HepG2 (cell line): ENCODE results near the gene MIPEP. TPM values are rescaled to one million over a fixed set of nuclear protein-coding genes. Genes with fewer than 3 reads are reported as not detected.

Source experiments
- ATAC-seq: fragments of 200-7000 bp; cut with Tn5 transposase; 3 replicates; pipeline ENCODE4 v1.9.1; 2020; ENCODE audit warnings: mild to moderate bottlenecking, moderate library complexity
- BruUV-seq: library from RNA; stranded (reverse); fragments of 400-500 nt; replicated peaks from 2 replicates; lab custom pipeline; 2021; lab: Mats Ljungman, UMichigan
- CTCF ChIA-PET: fragments of 300-600 bp; formaldehyde crosslinking; extraction: SDS; loops from one replicate; lab custom pipeline; 2021; ENCODE audit warnings: low total read pairs, inconsistent platforms, low intra/inter-chr PET ratio; lab: Yijun Ruan, JAX
- POLR2A ChIA-PET: fragments of 350-600 bp; sonication (Branson Sonifier 250); formaldehyde crosslinking; loops from one replicate; lab custom pipeline; 2020; ENCODE audit warnings: antibody characterized with exemption, inconsistent platforms; lab: Yijun Ruan, JAX
- DNase-seq: peaks from one replicate; pipeline ENCODE4 v3.0.0-alpha.2; 2015; ENCODE audit warnings: low spot score
- FAIRE-seq: peaks from 3 replicates; lab custom pipeline; 2011; peaks lifted over from hg19 to GRCh38; lab: Jason Lieb, UNC
- H2AFZ ChIP-seq: one replicate; pipeline ENCODE4 v1.6.1; 2011; ENCODE audit warnings: low read length, inconsistent platforms
- H3K27ac ChIP-seq: fragments of 300-600 bp; 3 replicates; pipeline ENCODE4 v1.8.0; 2011; ENCODE audit warnings: mixed run types, mild to moderate bottlenecking, mixed read lengths, low read length, inconsistent platforms; ENCODE audit not compliant: insufficient read depth; ENCODE audit errors: extremely low read length
- H3K27me3 ChIP-seq, 2 experiments: fragments of 200-600 bp in 1 of 2; 2 replicates in 1 of 2; 3 replicates in 1 of 2; pipeline versions ENCODE4 v1.6.0 to v1.8.0; 2011; ENCODE audit warnings: low read length in 2 of 2, mild to moderate bottlenecking in 2 of 2, moderate library complexity in 2 of 2, inconsistent platforms in 1 of 2; ENCODE audit not compliant: insufficient read depth in 2 of 2, control insufficient read depth in 1 of 2
- H3K36me3 ChIP-seq, 2 experiments: fragments of 200-600 bp in 1 of 2; replicated peaks in 1 of 2; 2 replicates in 1 of 2; 3 replicates in 1 of 2; pipeline versions ENCODE4 v1.5.1 to v1.8.0; 2011; ENCODE audit warnings: low read length in 2 of 2, inconsistent platforms in 1 of 2; ENCODE audit not compliant: insufficient read depth in 2 of 2, control insufficient read depth in 1 of 2
- H3K4me1 ChIP-seq: 2 replicates; pipeline ENCODE4 v1.5.1; 2012; ENCODE audit warnings: low read length, inconsistent platforms; ENCODE audit not compliant: insufficient read depth
- H3K4me2 ChIP-seq: 2 replicates; pipeline ENCODE4 v1.6.0; 2011; ENCODE audit warnings: low read depth, low read length, inconsistent platforms
- H3K4me3 ChIP-seq, 3 experiments: fragments of 200-600 bp in 1 of 3; sonication (generic), shearing (Covaris generic) in 1 of 3; replicated peaks in 1 of 3; 2 replicates each; pipeline ENCODE4 v1.5.1; 2011 to 2016; ENCODE audit warnings: low read length in 3 of 3, inconsistent platforms in 2 of 3, low read depth in 2 of 3, mild to moderate bottlenecking in 2 of 3, control low read depth in 1 of 3, mixed read lengths in 1 of 3; ENCODE audit not compliant: insufficient read depth in 1 of 3
- H3K79me2 ChIP-seq: one replicate; pipeline ENCODE4 v1.6.1; 2011; ENCODE audit warnings: low read length, inconsistent platforms; ENCODE audit not compliant: insufficient read depth
- H3K9ac ChIP-seq: 2 replicates; pipeline ENCODE4 v1.6.0; 2011; ENCODE audit warnings: mild to moderate bottlenecking, low read depth, low read length, inconsistent platforms; ENCODE audit not compliant: insufficient read depth
- H3K9me3 ChIP-seq: 2 replicates; pipeline ENCODE4 v1.5.1; 2012; ENCODE audit warnings: mild to moderate bottlenecking, low read length
- H4K20me1 ChIP-seq: 2 replicates; pipeline ENCODE4 v1.6.0; 2011; ENCODE audit warnings: inconsistent platforms, mild to moderate bottlenecking, low read length, moderate library complexity; ENCODE audit not compliant: insufficient read depth
- ASH2L ChIP-seq: fragments of 300-600, 200-600 bp; sonication (generic); IDR thresholded peaks from 2 replicates; pipeline ENCODE4 v1.7.0; 2017; ENCODE audit warnings: low read depth, mild to moderate bottlenecking, moderate library complexity, mixed read lengths, low read length; ENCODE audit not compliant: insufficient read length
- ZKSCAN8 ChIP-seq: IDR thresholded peaks from 2 replicates; pipeline ENCODE4 v1.6.1; 2016; ENCODE audit warnings: borderline replicate concordance, missing genetic modification reagents, missing compliant biosample characterization
- WGBS: methylation state at CpG from one replicate; pipeline ENCODE4 v1.1.6; 2017; ENCODE audit warnings: low lambda C conversion rate; 5-methylcytosine and 5-hydroxymethylcytosine counted together
- in situ Hi-C: cut with HindIII; loops from 2 replicates; pipeline ENCODE4 v1.10.0; 2017; ENCODE audit warnings: low pct_unique_long_range_greater_than_20kb; ENCODE audit not compliant: extremely low pct_ligation_motif_present
- intact Hi-C: fragments of 100-400 bp; cut with micrococcal nuclease; formaldehyde crosslinking; loops from one replicate; pipeline ENCODE4 v1.10.0; 2022; ENCODE audit not compliant: unreplicated experiment
- polyA plus RNA-seq, 8 experiments: library from polyadenylated mRNA; depleted of rRNA in 3 of 8; stranded (reverse) in 7 of 8; unstranded in 1 of 8; fragments of >200 nt; fragmentation: Illumina TruSeq in 4 of 8; extraction: Trizol in 4 of 8; gene quantifications; 2 replicates each; pipeline versions ENCODE4 v1.2.1 to v1.2.3, GENCODE V29; 2011 to 2016; ENCODE audit warnings: low read depth in 4 of 8, missing spikeins in 1 of 8, mixed read lengths in 1 of 8; ENCODE audit not compliant: insufficient read depth in 1 of 8
- total RNA-seq, 5 experiments: library from RNA; depleted of rRNA; stranded (reverse); fragments of >200 nt; fragmentation: Illumina TruSeq; extraction: Trizol; gene quantifications; 2 replicates each; pipeline ENCODE4 v1.2.3, GENCODE V29; 2016; ENCODE audit warnings: low read depth in 1 of 5
- TF ChIP-seq, protein P1 (sequence below), 2 experiments: fragments of 450-650 bp in 1 of 2; sonication (generic) in 1 of 2; formaldehyde crosslinking; IDR thresholded peaks; 2 replicates each; pipeline versions ENCODE4 v1.5.0 to v1.8.0; 2020 to 2022; ENCODE audit warnings: mild to moderate bottlenecking in 1 of 2, missing genetic modification reagents in 1 of 2
- TF ChIP-seq, protein P2 (sequence below): sonication (generic); formaldehyde crosslinking; IDR thresholded peaks from 2 replicates; pipeline ENCODE4 v1.4.0; 2020; ENCODE audit warnings: missing genetic modification reagents, mild to moderate bottlenecking, borderline replicate concordance
- TF ChIP-seq, protein P3 (sequence below): sonication (generic); formaldehyde crosslinking; IDR thresholded peaks from 2 replicates; pipeline ENCODE4 v1.5.1; 2020; ENCODE audit warnings: missing genetic modification reagents, mild to moderate bottlenecking, borderline replicate concordance

MIPEP gene
- total and polyA plus RNA-seq, 2 of the 13 experiments (the other 11 are each of a cell fraction or from before 2014, with no cell fraction given): 9.3 to 24.1 TPM

DNA sequence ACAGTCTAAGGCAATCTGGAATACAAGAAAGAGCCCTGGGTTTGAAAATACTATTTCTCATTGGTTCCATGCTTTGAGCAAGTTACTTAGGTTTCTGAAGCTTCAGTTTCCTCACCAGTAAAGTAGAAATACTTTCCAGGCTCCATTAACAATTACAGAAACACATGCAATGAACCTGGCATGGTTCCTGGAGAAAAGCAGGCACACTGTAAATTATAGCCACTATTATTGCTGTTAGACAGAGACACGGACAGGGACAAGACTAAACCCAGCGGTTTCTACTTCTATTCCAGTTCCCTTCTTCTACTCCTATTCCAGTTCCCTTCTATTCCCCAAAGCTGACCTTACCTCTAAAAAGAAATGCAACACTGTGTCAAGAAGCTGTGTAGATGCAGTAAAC is 41.2 kb downstream of the MIPEP start (continued):
- no peak for TF ChIP-seq ASH2L

DNA sequence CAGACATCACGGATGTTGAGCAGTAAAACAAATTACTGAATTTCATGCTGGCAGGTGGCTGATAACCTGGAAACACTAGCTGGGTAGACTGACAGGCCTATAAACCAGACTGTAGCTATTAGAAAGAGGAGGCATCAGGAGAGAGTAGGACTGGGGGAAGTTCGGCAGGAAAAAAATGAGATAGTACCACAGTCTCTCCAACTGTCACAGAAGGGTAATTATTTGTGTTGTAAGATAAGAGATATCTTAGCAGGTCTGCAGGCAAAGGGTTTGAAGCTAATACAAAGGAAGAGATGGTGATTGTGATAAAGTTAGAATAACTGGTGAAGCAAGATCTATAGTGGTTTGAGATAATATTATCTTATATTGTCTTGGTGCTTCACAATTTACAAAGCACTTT is 41.7 kb downstream of the MIPEP start:
- intact Hi-C loops: no loop called here
- no peak for TF ChIP-seq ZKSCAN8 (CRISPR knock-in tag)
- TF ChIP-seq, protein P1, sequence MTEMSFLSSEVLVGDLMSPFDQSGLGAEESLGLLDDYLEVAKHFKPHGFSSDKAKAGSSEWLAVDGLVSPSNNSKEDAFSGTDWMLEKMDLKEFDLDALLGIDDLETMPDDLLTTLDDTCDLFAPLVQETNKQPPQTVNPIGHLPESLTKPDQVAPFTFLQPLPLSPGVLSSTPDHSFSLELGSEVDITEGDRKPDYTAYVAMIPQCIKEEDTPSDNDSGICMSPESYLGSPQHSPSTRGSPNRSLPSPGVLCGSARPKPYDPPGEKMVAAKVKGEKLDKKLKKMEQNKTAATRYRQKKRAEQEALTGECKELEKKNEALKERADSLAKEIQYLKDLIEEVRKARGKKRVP (CRISPR knock-in tag; IDR thresholded peaks at IDR 0.05): no peak
- TF ChIP-seq, protein P2, sequence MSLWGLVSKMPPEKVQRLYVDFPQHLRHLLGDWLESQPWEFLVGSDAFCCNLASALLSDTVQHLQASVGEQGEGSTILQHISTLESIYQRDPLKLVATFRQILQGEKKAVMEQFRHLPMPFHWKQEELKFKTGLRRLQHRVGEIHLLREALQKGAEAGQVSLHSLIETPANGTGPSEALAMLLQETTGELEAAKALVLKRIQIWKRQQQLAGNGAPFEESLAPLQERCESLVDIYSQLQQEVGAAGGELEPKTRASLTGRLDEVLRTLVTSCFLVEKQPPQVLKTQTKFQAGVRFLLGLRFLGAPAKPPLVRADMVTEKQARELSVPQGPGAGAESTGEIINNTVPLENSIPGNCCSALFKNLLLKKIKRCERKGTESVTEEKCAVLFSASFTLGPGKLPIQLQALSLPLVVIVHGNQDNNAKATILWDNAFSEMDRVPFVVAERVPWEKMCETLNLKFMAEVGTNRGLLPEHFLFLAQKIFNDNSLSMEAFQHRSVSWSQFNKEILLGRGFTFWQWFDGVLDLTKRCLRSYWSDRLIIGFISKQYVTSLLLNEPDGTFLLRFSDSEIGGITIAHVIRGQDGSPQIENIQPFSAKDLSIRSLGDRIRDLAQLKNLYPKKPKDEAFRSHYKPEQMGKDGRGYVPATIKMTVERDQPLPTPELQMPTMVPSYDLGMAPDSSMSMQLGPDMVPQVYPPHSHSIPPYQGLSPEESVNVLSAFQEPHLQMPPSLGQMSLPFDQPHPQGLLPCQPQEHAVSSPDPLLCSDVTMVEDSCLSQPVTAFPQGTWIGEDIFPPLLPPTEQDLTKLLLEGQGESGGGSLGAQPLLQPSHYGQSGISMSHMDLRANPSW: no peak
- TF ChIP-seq, protein P3, sequence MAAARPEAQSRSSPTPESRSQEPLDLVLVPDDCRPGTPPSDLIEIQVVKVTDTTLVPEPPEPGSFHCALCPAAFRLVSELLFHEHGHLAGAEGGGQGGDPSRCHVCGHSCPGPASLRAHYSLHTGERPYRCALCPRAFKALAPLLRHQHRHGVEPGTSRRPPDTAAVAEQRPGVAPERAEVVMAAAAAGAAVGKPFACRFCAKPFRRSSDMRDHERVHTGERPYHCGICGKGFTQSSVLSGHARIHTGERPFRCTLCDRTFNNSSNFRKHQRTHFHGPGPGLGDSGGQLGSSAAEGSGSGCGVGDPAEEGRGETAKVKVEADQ (CRISPR knock-in tag): no peak
- Histone ChIP-seq H3K9me3 (no peaks in the 10 kb centered on the region), H3K4me2 (no peak overlapping the region), H4K20me1 (no peaks in the 10 kb centered on the region), H3K27ac (no peak overlapping the region), H3K4me3 (no peak overlapping the region), H3K79me2 (no peaks in the 10 kb centered on the region), H3K4me1 (no peaks in the 10 kb centered on the region), H3K27me3 (no peaks in the 10 kb centered on the region), H3K9ac (no peak overlapping the region), H3K36me3 (no peaks in the 10 kb centered on the region; a peak in 1 of 5 replicates), H2AFZ (no peak overlapping the region)
- CTCF ChIA-PET: no interaction called here
- no TSS peak for BruUV-seq
- in situ Hi-C loops: no loop called here
- no peak for ATAC-seq
- FAIRE-seq: no peak
- 95% methylated on average over 2 of the region's 2 CpGs for WGBS
- no peak for DNase-seq
- POLR2A ChIA-PET: no interaction called here
